Measurements from ENCODE around the gene NUCB2. TPM values are rescaled to one million over a fixed set of nuclear protein-coding genes. Genes with fewer than 3 reads are reported as not detected.

The NUCB2 gene
- total RNA-seq, 2 experiments from 2014 or later: 38.1 to 38.2 TPM

GRCh38 chr11:17347676-17348075 lies 71.1 kb downstream of the NUCB2 start:
- Mint-ChIP-seq H3K36me3 (no peaks in the 10 kb centered on the region), H3K9me3 (no peaks in the 10 kb centered on the region), H3K4me3 (no peak overlapping the region), H3K27ac (no peak overlapping the region), H3K27me3 (peaks cover 9% of the 10 kb centered on the region), H3K4me1 (ENCODE audit: low read depth) (peaks cover 24% of the 10 kb centered on the region)
- CTCF ChIA-PET: interaction anchor here (1.2 kb wide), 1 partner anchor 118 kb away, joined by 5 read pairs; no protein-coding TSS in a partner anchor
- intact Hi-C loops (cut with micrococcal nuclease): no loop called here
- POLR2A ChIA-PET: no interaction called here
- DNase-seq: no peak

- no peak for DNase-seq
- peaks cover 16% of the 10 kb centered on the region for H3K27me3 Mint-ChIP-seq
- intact Hi-C loops (cut with micrococcal nuclease): loop anchor here (1.0 to 10.0 kb wide), 5 partner anchors 52 to 664 kb away; partner anchors contain the start of genes C11orf58 and SERGEF
- peaks cover 33% of the 10 kb centered on the region for H3K4me1 Mint-ChIP-seq (ENCODE audit: low read depth)
- no peaks in the 10 kb centered on the region for H3K9me3 Mint-ChIP-seq
- ChIA-PET POLR2A (interaction anchor here (0.9 kb wide), 1 partner anchor 273 kb away, joined by 3 read pairs; no protein-coding TSS in a partner anchor), CTCF (interaction anchor here (0.6 to 1.2 kb wide), 3 partner anchors 36 to 204 kb away, joined by 3 to 6 read pairs (median 5); no protein-coding TSS in a partner anchor)
- H3K27ac Mint-ChIP-seq: peak overlapping the region; percentile 25
- H3K36me3 Mint-ChIP-seq: no peaks in the 10 kb centered on the region
- peak overlapping the region; percentile 79 for H3K4me3 Mint-ChIP-seq
These were observed 74.1 kb downstream of the NUCB2 start for GRCh38 chr11:17350455-17351171.

- H3K9me3 Mint-ChIP-seq: no peaks in the 10 kb centered on the region
- H3K36me3 Mint-ChIP-seq: no peaks in the 10 kb centered on the region
- peak overlapping the region; percentile 25 for H3K27ac Mint-ChIP-seq
- no peak for DNase-seq
- H3K4me3 Mint-ChIP-seq: peak overlapping the region; percentile 79
- peaks cover 33% of the 10 kb centered on the region for H3K4me1 Mint-ChIP-seq (ENCODE audit: low read depth)
- intact Hi-C loops (cut with micrococcal nuclease): loop anchor here (1.0 to 10.0 kb wide), 5 partner anchors 53 to 664 kb away; partner anchors contain the start of genes C11orf58 and SERGEF
- CTCF ChIA-PET: interaction anchor here (1.1 to 1.2 kb wide), 2 partner anchors 36 to 121 kb away, joined by 3 to 6 read pairs; no protein-coding TSS in a partner anchor
- POLR2A ChIA-PET: interaction anchor here (0.9 kb wide), 1 partner anchor 273 kb away, joined by 3 read pairs; no protein-coding TSS in a partner anchor
- peaks cover 16% of the 10 kb centered on the region for H3K27me3 Mint-ChIP-seq
These were observed 74.6 kb downstream of the NUCB2 start for GRCh38 chr11:17351172-17351509.

GRCh38 chr11:17351510-17352176 lies 75.1 kb downstream of the NUCB2 start, which contains the start of gene NCR3LG1:
TSS of gene NCR3LG1 (plus strand) at chr11:17351800. CDS start at chr11:17351970, 170 bp downstream.
- peaks cover 33% of the 10 kb centered on the region for H3K4me1 Mint-ChIP-seq (ENCODE audit: low read depth)
- peak within 1 kb of the TSS; percentile 79 for H3K4me3 Mint-ChIP-seq
- peak; percentile 66 for DNase-seq
- H3K9me3 Mint-ChIP-seq: no peaks in the 10 kb centered on the region
- POLR2A ChIA-PET: interaction anchor here (0.6 kb wide), 1 partner anchor 76 kb away, joined by 4 read pairs; no protein-coding TSS in a partner anchor
- no peaks in the 10 kb centered on the region for H3K36me3 Mint-ChIP-seq
- intact Hi-C loops (cut with micrococcal nuclease): loop anchor here (1.0 to 10.0 kb wide), 5 partner anchors 53 to 663 kb away; partner anchors contain the start of genes C11orf58 and SERGEF
- CTCF ChIA-PET: interaction anchor here (2.1 to 2.5 kb wide), 2 partner anchors 7 to 122 kb away, joined by 5 to 15 read pairs; no protein-coding TSS in a partner anchor
- peak within 1 kb of the TSS; percentile 25 for H3K27ac Mint-ChIP-seq
- H3K27me3 Mint-ChIP-seq: peaks cover 16% of the 10 kb centered on the region

GRCh38 chr11:17352950-17353820 lies 76.6 kb downstream of the NUCB2 start:
- H3K27ac Mint-ChIP-seq: no peak overlapping the region

GRCh38 chr11:17353821-17354600 lies 77.5 kb downstream of the NUCB2 start:
- peaks cover 16% of the 10 kb centered on the region for H3K27me3 Mint-ChIP-seq
- peaks cover under 1% of the 10 kb centered on the region for H3K9me3 Mint-ChIP-seq
- H3K4me3 Mint-ChIP-seq: peak overlapping the region; percentile 79
- intact Hi-C loops (cut with micrococcal nuclease): loop anchor here (1.0 to 10.0 kb wide), 6 partner anchors 77 to 661 kb away; partner anchors contain the start of genes C11orf58, RPS13 and SERGEF
- H3K4me1 Mint-ChIP-seq (ENCODE audit: low read depth): peaks cover 33% of the 10 kb centered on the region
- DNase-seq: no peak
- H3K36me3 Mint-ChIP-seq: peaks cover 2% of the 10 kb centered on the region
- H3K27ac Mint-ChIP-seq: no peak overlapping the region
- ChIA-PET CTCF (interaction anchor here (0.6 to 3.4 kb wide), 15 partner anchors 9 to 174 kb away, joined by 3 to 15 read pairs (median 5); partner anchors contain the start of gene KCNJ11), POLR2A (interaction anchor here (0.6 to 1.6 kb wide), 2 partner anchors 56 to 276 kb away, joined by 3 to 4 read pairs; partner anchors contain the start of gene RPS13)

More at GRCh38 chr11:17352950-17353820, 76.6 kb downstream of the NUCB2 start:
- CTCF ChIA-PET: interaction anchor here (0.6 to 3.4 kb wide), 13 partner anchors 8 to 151 kb away, joined by 3 to 15 read pairs (median 5); partner anchors contain the start of gene KCNJ11
- H3K36me3 Mint-ChIP-seq: no peaks in the 10 kb centered on the region
- intact Hi-C loops (cut with micrococcal nuclease): loop anchor here (1.0 to 10.0 kb wide), 3 partner anchors 276 to 662 kb away; partner anchors contain the start of genes C11orf58, RPS13 and SERGEF
- peaks cover 33% of the 10 kb centered on the region for H3K4me1 Mint-ChIP-seq (ENCODE audit: low read depth)
- peak overlapping the region; percentile 79 for H3K4me3 Mint-ChIP-seq
- peak; percentile 72 for DNase-seq
- POLR2A ChIA-PET: interaction anchor here (0.6 to 1.6 kb wide), 2 partner anchors 55 to 276 kb away, joined by 3 to 4 read pairs; partner anchors contain the start of gene RPS13
- H3K27me3 Mint-ChIP-seq: peaks cover 16% of the 10 kb centered on the region
- no peaks in the 10 kb centered on the region for H3K9me3 Mint-ChIP-seq

GRCh38 chr11:17354601-17354991 lies 78.1 kb downstream of the NUCB2 start:
- DNase-seq: peak; percentile 70
- CTCF ChIA-PET: interaction anchor here (0.6 to 3.4 kb wide), 11 partner anchors 10 to 173 kb away, joined by 3 to 11 read pairs (median 5); partner anchors contain the start of gene KCNJ11
- H3K9me3 Mint-ChIP-seq: peaks cover 2% of the 10 kb centered on the region
- peaks cover 16% of the 10 kb centered on the region for H3K27me3 Mint-ChIP-seq
- POLR2A ChIA-PET: no interaction called here
- peak overlapping the region; percentile 2 for H3K4me3 Mint-ChIP-seq
- H3K36me3 Mint-ChIP-seq: peaks cover 5% of the 10 kb centered on the region
- intact Hi-C loops (cut with micrococcal nuclease): loop anchor here (1.0 to 10.0 kb wide), 5 partner anchors 77 to 660 kb away; partner anchors contain the start of genes C11orf58 and SERGEF
- H3K4me1 Mint-ChIP-seq (ENCODE audit: low read depth): peaks cover 33% of the 10 kb centered on the region
- no peak overlapping the region for H3K27ac Mint-ChIP-seq

GRCh38 chr11:17366495-17366894 lies 90.0 kb downstream of the NUCB2 start:
- H3K4me3 Mint-ChIP-seq: no peak overlapping the region
- DNase-seq: no peak
- H3K4me1 Mint-ChIP-seq (ENCODE audit: low read depth): no peaks in the 10 kb centered on the region
- no peak overlapping the region for H3K27ac Mint-ChIP-seq
- ChIA-PET POLR2A (no interaction called here), CTCF (interaction anchor here (0.8 to 2.0 kb wide), 5 partner anchors 12 to 161 kb away, joined by 3 to 11 read pairs (median 3); no protein-coding TSS in a partner anchor)
- no peaks in the 10 kb centered on the region for H3K27me3 Mint-ChIP-seq
- peaks cover 34% of the 10 kb centered on the region for H3K36me3 Mint-ChIP-seq
- H3K9me3 Mint-ChIP-seq: peaks cover 25% of the 10 kb centered on the region
- intact Hi-C loops (cut with micrococcal nuclease): no loop called here

GRCh38 chr11:17368551-17368950 lies 92.0 kb downstream of the NUCB2 start:
- POLR2A ChIA-PET: no interaction called here
- H3K36me3 Mint-ChIP-seq: peaks cover 54% of the 10 kb centered on the region
- no peak for DNase-seq
- no peaks in the 10 kb centered on the region for H3K4me1 Mint-ChIP-seq (ENCODE audit: low read depth)
- CTCF ChIA-PET: no interaction called here
- no peaks in the 10 kb centered on the region for H3K27me3 Mint-ChIP-seq
- H3K27ac Mint-ChIP-seq: no peak overlapping the region
- peaks cover 42% of the 10 kb centered on the region for H3K9me3 Mint-ChIP-seq
- no peak overlapping the region for H3K4me3 Mint-ChIP-seq
- intact Hi-C loops (cut with micrococcal nuclease): no loop called here

- no peaks in the 10 kb centered on the region for H3K27me3 Mint-ChIP-seq
- ChIA-PET POLR2A (no interaction called here), CTCF (no interaction called here)
- intact Hi-C loops (cut with micrococcal nuclease): no loop called here
- peaks cover 56% of the 10 kb centered on the region for H3K36me3 Mint-ChIP-seq
- no peaks in the 10 kb centered on the region for H3K4me1 Mint-ChIP-seq (ENCODE audit: low read depth)
- H3K9me3 Mint-ChIP-seq: peaks cover 42% of the 10 kb centered on the region
- no peak overlapping the region for H3K27ac Mint-ChIP-seq
- H3K4me3 Mint-ChIP-seq: no peak overlapping the region
- no peak for DNase-seq
These were observed 92.6 kb downstream of the NUCB2 start for GRCh38 chr11:17369094-17369493.

Measured in activated CD4-positive, alpha-beta memory T cell treated with anti-CD3 and anti-CD28 coated beads for 36 hours (primary cell).